NCI-H2196 treated with DMSO at 0.1 percent for 48 hours (cell line): ENCODE measurements around the gene OPTC.

ENCODE experiments used
- DNase-seq: peaks from one replicate; lab custom pipeline; 2025; ENCODE audit not compliant: unreplicated experiment; lab: John Stamatoyannopoulos, UW

The OPTC gene

DNA sequence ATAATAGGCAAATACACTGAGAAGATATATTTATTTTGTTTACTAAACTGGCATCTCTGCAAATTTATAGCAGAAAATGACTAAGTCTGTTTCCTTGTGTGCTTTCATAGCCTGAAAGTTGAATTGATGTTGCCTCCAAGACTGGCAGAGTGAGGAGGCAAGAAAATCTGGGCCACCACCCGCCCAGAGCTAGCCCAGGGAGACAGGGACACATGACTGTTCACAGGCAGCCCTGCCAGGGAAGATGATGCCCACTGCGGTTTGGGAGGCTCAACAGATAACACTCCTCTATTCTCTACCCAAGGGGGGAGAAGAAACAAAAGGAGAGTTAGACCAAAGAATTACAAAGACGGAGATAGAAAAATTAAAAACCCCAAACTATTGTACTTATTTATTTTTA is 37.1 kb downstream of the OPTC start:
- no peak for DNase-seq

DNA sequence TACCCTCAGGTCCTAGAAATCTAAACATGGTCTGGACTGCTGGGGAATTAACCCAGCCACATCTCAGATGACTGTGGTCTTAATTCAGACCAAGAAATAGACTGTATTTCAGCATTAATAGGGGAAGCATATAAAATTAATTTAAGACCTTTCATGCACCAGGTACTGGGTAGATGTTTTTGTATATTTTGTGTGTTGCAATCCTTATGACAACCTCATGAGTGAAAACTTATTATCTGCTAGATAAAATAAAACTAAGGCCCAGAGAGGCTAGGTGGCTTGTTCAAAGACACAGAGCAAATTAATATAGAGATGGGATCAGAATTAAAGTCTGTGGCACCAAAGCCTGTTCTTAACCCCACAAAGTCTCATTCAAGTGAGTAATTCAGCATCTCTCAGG is 40.1 kb downstream of the OPTC start:
- DNase-seq = no peak

- DNase-seq = no peak
Measured at GRCh38 chr1:203534526-203534925, 40.6 kb downstream of the OPTC start.

GRCh38 chr1:203536575-203536974 is 42.6 kb downstream of the OPTC start:
- no peak for DNase-seq

GRCh38 chr1:203536980-203537455 is 43.1 kb downstream of the OPTC start:
- no peak for DNase-seq

DNA sequence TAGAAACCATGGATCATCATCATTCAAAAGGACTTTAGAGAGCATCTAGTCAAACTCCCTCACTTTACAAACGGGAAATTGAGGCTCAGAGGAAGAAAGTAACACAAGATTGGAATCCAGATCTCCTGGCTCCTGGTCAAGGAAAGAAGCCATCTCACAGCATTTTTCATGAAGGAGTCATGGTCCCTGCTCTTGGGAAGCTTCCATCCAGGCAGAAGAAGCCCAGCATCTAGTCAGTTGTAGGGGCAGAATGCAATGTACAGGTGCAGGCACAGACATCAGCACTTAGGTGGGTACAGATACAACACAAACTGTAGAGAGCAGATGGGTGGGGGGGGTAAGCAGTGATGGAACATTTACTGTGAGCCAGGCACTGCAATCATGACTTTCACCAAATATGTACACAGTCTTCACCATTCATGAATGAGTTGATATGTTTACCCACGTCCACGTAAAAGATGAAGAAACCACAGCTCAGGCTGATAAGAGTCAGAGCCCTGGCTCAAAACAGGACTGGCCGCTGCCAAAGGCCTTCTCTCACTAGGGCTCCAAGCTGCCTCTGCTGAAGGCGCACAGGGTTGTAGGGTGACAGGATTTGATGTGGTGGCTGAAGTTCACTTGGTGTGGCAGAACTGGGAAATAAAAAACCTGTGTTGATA is 44.0 kb downstream of the OPTC start:
- no peak for DNase-seq

GRCh38 chr1:203538726-203539125 is 44.8 kb downstream of the OPTC start:
- DNase-seq = no peak

GRCh38 chr1:203539831-203540546 is 46.0 kb downstream of the OPTC start:
- DNase-seq = peak; percentile 14

DNA sequence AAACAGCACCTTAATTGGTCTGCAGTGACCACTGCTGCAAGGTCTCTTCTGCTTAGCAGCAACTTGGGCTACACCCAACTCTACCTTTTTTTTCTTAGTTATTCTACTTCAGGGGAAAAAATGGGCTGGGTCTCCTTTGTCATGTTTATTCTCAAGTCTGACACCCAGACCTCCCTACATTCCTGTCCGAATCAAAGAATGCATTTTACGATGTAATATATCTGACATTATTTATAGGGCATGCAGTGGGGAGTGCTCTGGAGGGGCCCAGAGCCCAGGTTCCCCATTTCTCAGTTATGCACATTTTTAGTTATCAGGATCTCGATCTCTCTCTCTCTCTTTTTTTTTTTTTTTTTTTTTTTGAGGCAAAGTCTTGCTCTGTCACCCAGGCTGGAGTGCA is 50.5 kb downstream of the OPTC start:
- no peak for DNase-seq

DNA sequence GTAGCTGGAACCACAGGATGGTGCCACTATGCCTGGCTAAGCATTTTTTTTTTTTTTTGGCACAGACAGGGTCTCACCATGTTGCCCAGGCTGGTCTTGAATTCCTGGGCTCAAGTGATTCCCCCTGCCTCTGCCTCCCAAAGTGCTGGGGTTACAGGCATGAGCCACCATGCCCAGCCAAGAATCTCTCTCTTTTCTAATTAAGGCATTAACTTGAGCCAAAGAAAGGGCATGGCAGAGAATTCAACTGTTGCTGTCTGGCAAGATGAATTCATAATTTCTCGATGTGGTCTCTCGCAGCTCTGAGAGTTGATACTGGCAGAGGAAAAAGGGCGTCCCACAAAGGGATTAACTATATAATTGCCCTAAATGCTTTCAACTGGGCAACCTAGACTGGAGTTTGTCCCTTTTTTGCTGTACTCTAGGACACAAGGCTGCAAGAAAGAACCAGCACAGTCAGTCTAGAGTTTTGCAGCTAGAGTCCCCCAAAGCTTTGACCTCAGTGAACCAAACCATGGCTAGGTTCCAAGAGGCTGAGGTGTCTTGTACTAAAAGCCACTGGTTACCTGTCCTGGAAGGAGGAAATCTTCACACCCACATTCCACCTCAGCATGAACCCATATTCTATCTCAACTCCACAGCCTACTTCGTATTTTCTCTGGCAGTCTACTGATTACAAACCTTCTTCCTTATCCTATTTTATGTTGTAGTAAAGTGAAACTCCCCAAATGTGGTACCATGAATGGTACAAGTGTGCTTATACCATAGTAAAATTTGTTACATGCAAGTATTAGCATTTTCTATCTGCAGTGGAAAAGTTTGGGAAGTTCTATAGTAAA is 51.2 kb downstream of the OPTC start:
- no peak for DNase-seq

GRCh38 chr1:203546274-203546673 is 52.3 kb downstream of the OPTC start:
- DNase-seq = no peak

DNA sequence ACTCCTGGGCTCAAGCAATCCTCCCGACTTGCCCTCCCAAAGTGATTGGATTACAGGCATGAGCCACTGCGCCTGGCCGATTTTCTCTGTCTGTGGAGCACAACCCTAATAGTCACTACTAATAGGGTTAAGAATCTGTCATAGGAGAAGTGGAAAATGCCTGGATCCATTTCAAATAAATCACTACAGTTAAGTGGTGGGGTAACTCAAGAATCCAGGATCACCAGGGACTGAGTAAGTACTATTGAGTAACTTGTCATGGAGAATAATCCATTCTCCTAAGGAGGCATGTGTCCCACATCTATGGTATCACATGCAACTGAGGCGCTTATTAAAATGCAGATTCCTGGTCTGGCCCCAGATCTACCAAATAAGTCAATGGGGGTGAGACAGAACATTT is 53.2 kb downstream of the OPTC start:
- DNase-seq = no peak

- no peak for DNase-seq
Measured at GRCh38 chr1:203547771-203548421, 53.9 kb downstream of the OPTC start.

DNA sequence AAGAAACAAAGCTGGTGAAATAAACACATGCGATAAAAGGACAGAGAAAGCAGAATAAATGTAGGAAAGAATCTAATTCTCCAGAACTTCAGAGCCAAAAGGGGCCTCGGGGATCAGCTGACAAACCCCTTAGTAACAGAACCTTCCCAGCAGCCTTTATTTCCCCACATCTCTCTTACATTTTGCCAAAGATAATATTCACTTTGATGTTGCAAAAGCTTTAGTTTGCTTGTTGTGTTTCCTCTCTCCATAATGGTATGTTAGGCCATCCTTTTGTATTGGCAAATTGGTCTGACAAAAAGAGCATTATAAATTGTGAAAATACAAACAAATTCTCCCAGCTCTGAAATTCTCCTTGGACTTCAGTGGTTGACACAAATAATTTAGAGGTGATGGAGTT is 54.9 kb downstream of the OPTC start:
- DNase-seq = no peak

GRCh38 chr1:203549309-203549708 is 55.4 kb downstream of the OPTC start:
- DNase-seq = peak; percentile 31

DNA sequence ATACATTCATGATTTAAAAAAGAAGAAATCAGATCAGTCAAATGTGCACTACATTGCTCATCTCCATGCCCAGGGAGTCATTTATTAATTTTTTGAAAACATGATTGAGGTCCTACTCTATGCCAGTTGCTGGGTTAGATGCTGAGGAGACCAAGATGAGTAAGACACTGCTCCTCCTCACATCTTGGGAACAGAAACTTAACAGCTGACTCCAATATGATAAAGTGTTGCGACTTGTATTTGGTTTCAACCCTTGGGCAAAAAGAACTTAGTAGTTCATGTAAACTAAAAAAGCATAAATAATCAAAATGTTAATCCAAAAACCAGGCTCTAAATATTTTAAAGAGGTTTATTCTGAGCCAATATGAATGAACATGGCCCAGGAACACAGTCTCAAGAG is 56.9 kb downstream of the OPTC start:
- no peak for DNase-seq

DNA sequence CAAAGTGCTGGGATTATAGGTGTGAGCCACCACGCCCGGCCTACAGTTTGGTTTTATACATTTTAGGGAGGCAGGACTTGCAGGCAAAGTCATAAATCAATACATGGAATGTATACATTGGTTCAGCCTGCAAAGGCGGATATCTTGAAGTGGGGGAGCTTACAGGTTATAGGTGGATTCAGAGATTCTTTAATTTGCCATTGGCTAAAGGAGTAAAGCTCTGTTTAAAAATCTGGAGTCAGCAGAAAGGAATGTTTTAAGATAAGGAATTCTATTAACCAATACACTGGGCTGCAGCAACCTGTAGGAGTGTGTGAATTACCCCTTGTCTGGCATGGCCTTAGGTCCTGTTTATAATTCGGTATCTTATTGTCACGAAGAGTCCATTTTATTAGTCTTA is 57.6 kb downstream of the OPTC start:
- no peak for DNase-seq

DNA sequence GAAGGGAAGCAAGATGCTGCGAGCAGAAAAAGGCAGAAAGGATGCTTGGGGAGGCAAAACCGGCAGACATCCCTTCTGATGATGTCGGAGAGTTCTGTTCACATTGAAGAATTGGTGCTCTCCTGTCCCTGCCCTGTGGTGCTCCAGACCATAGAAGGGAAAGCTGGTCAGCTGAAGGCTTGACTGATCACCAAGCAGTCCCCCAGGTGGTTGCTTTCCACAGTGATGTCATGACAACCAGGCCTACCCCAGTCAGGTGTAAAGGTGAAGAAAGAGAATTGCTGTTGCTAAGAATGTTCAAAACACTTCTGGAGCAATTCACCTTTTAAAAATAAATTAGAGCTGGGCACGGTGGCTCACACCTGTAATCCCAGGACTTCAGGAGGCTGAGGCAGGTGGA is 59.5 kb downstream of the OPTC start:
- no peak for DNase-seq

GRCh38 chr1:203554071-203554470 is 60.1 kb downstream of the OPTC start:
- no peak for DNase-seq

- no peak for DNase-seq
Measured at GRCh38 chr1:203555076-203555475, 61.1 kb downstream of the OPTC start.

- DNase-seq = no peak
Measured at GRCh38 chr1:203555511-203556046, 61.6 kb downstream of the OPTC start.
